Osteoblast (primary cell): ENCODE data around the gene ELOF1. TPM values are rescaled to one million over a fixed set of nuclear protein-coding genes. Genes with fewer than 3 reads are reported as not detected.

Experiments
- small RNA-seq: library from RNA; depleted of rRNA; stranded (forward); fragments of <200 nt; gene quantifications from one replicate; pipeline ENCODE3, GENCODE V24; 2012
- total RNA-seq: library from RNA; depleted of rRNA; stranded (reverse); fragments of >200 nt; gene quantifications from 2 replicates; pipeline ENCODE4 v1.2.3, GENCODE V29; 2012

Gene ELOF1
- total RNA-seq, 1 donor: 42.0 TPM

Small RNA genes within 50 kb of the gene (small RNA-seq; reads per million reads assigned to genes)
- gene RN7SL833P: not detected

Other genes starting within 250 kb of the ELOF1 start
- gene RAB3D, start 219.6 kb downstream of the ELOF1 start, total RNA-seq: 2.1 and 3.3 TPM in 2 replicates
- 29.2 and 59.4 TPM in 2 replicates for gene TMEM205, start 213.0 kb downstream of the ELOF1 start, total RNA-seq
- gene CCDC159, start 212.7 kb downstream of the ELOF1 start, total RNA-seq: 4.0 and 8.0 TPM in 2 replicates
- gene PLPPR2, start 203.8 kb downstream of the ELOF1 start, total RNA-seq: 10.6 and 14.1 TPM in 2 replicates
- 0.72 and 0.88 TPM in 2 replicates for gene SWSAP1, start 184.6 kb downstream of the ELOF1 start, total RNA-seq
- gene EPOR, start 174.9 kb downstream of the ELOF1 start, total RNA-seq: 1.8 and 2.5 TPM in 2 replicates
- gene RGL3, start 139.9 kb downstream of the ELOF1 start, total RNA-seq: 0.29 and 0.36 TPM in 2 replicates
- gene ODAD3, start 124.1 kb downstream of the ELOF1 start, total RNA-seq: under 0.01 TPM in 2 replicates
- gene PRKCSH, start 123.6 kb downstream of the ELOF1 start, total RNA-seq: 117 and 119 TPM in 2 replicates
- 0.72 TPM in 1 of 2 replicates, not detected in the other for gene ELAVL3, start 78.2 kb downstream of the ELOF1 start, total RNA-seq
- 2.9 and 3.5 TPM in 2 replicates for gene ZNF653, start 53.4 kb downstream of the ELOF1 start, total RNA-seq
- gene ECSIT, start 30.1 kb downstream of the ELOF1 start, total RNA-seq: 36.9 and 37.1 TPM in 2 replicates
- 7.1 and 9.8 TPM in 2 replicates for gene CNN1, start 20.4 kb downstream of the ELOF1 start, total RNA-seq
- 0.59 and 2.5 TPM in 2 replicates for gene ACP5, start 18.4 kb upstream of the ELOF1 start, total RNA-seq
- gene ZNF627, start 38.3 kb upstream of the ELOF1 start, total RNA-seq: 18.9 and 20.3 TPM in 2 replicates
- 6.2 and 9.4 TPM in 2 replicates for gene ZNF823, start 179.7 kb upstream of the ELOF1 start, total RNA-seq
- gene ZNF441, start 207.8 kb upstream of the ELOF1 start, total RNA-seq: 11.6 and 13.3 TPM in 2 replicates
- 4.3 and 6.2 TPM in 2 replicates for gene ZNF491, start 239.3 kb upstream of the ELOF1 start, total RNA-seq